SK-N-SH treated with all-trans-retinoic acid at 6 μM for 48 hours (cell line): ENCODE data around the gene RAB31.

Experiments used
- ATAC-seq: fragments of 200-7000 bp; cut with Tn5 transposase; 3 replicates; pipeline ENCODE4 v1.9.1; 2020; ENCODE audit warnings: mild to moderate bottlenecking, moderate library complexity
- ARNTL ChIP-seq: fragments of 450-650 bp; formaldehyde crosslinking; IDR thresholded peaks from 2 replicates; pipeline ENCODE4 v1.5.0; 2020; ENCODE audit warnings: low read depth, mild to moderate bottlenecking, moderate library complexity, borderline replicate concordance
- BACH2 ChIP-seq: fragments of 250-450 bp; sonication (Bioruptor Pico); IDR thresholded peaks from 2 replicates; pipeline ENCODE4 v1.9.0; 2021; ENCODE audit warnings: mild to moderate bottlenecking, borderline replicate concordance
- CREB5 ChIP-seq: fragments of 250-450 bp; sonication (Bioruptor Pico); IDR thresholded peaks from 2 replicates; pipeline ENCODE4 v1.5.1; 2020; ENCODE audit warnings: low read depth, mild to moderate bottlenecking, moderate library complexity
- CSRNP3 ChIP-seq: fragments of 250-450 bp; sonication (Bioruptor Pico); IDR thresholded peaks from 2 replicates; pipeline ENCODE4 v1.5.1; 2021; ENCODE audit warnings: mild to moderate bottlenecking, moderate library complexity
- ESRRG ChIP-seq: fragments of 250-450 bp; sonication (Bioruptor Pico); IDR thresholded peaks from 2 replicates; pipeline ENCODE4 v1.6.1; 2021; ENCODE audit warnings: mild to moderate bottlenecking
- GLIS3 ChIP-seq: fragments of 250-450 bp; sonication (Bioruptor Pico); IDR thresholded peaks from 2 replicates; pipeline ENCODE4 v1.5.0; 2020; ENCODE audit warnings: mild to moderate bottlenecking, moderate library complexity
- ISL1 ChIP-seq: fragments of 250-450 bp; sonication (Bioruptor Pico); IDR thresholded peaks from 2 replicates; pipeline ENCODE4 v2.1.2; 2022; ENCODE audit warnings: mild to moderate bottlenecking, moderate library complexity
- POU6F1 ChIP-seq: fragments of 250-450 bp; sonication (Bioruptor Pico); IDR thresholded peaks from 2 replicates; pipeline ENCODE4 v1.8.0; 2021; ENCODE audit warnings: low read depth, mild to moderate bottlenecking, moderate library complexity, borderline replicate concordance
- PPARA ChIP-seq: fragments of 250-450 bp; sonication (Bioruptor Pico); IDR thresholded peaks from 2 replicates; pipeline ENCODE4 v1.5.0; 2020; ENCODE audit warnings: mild to moderate bottlenecking, borderline replicate concordance
- RARB ChIP-seq: fragments of 250-450 bp; sonication (Bioruptor Pico); IDR thresholded peaks from 2 replicates; pipeline ENCODE4 v1.8.0; 2021; ENCODE audit warnings: mild to moderate bottlenecking, moderate library complexity
- SNAI2 ChIP-seq: fragments of 250-450 bp; sonication (Bioruptor Pico); IDR thresholded peaks from 2 replicates; pipeline ENCODE4 v1.5.0; 2020; ENCODE audit warnings: mild to moderate bottlenecking, moderate library complexity
- TCF4 ChIP-seq: fragments of 250-450 bp; sonication (Bioruptor Pico); IDR thresholded peaks from 2 replicates; pipeline ENCODE4 v1.8.0; 2021; ENCODE audit warnings: mild to moderate bottlenecking, moderate library complexity, borderline replicate concordance
- TOX ChIP-seq: fragments of 250-450 bp; sonication (Bioruptor Pico); IDR thresholded peaks from 2 replicates; pipeline ENCODE4 v1.8.0; 2021; ENCODE audit warnings: mild to moderate bottlenecking, moderate library complexity, borderline replicate concordance
- TSHZ2 ChIP-seq: fragments of 250-450 bp; sonication (Bioruptor Pico); IDR thresholded peaks from 2 replicates; pipeline ENCODE4 v1.5.0; 2020; ENCODE audit warnings: mild to moderate bottlenecking, moderate library complexity
- ZC3H10 ChIP-seq: fragments of 250-450 bp; sonication (Bioruptor Pico); IDR thresholded peaks from 2 replicates; pipeline ENCODE4 v1.5.1; 2021; ENCODE audit warnings: mild to moderate bottlenecking, moderate library complexity
- ZFP3 ChIP-seq: fragments of 250-450 bp; sonication (Bioruptor Pico); IDR thresholded peaks from 2 replicates; pipeline ENCODE4 v1.5.0; 2020; ENCODE audit warnings: mild to moderate bottlenecking, moderate library complexity
- ZNF565 ChIP-seq: fragments of 450-650 bp; formaldehyde crosslinking; conservative IDR thresholded peaks from 2 replicates; pipeline ENCODE4 v1.5.0; 2020; ENCODE audit warnings: low read depth, mild to moderate bottlenecking, moderate library complexity

RAB31 gene

GRCh38 chr18:9782073-9782857, 74.2 kb downstream of the RAB31 start:
- peak; percentile 85 for ATAC-seq
- TF ChIP-seq RARB: no peak
- TF ChIP-seq ISL1 (CRISPR knock-in tag): peak; percentile 62

GRCh38 chr18:9786631-9787030, 78.5 kb downstream of the RAB31 start:
- ATAC-seq: peak; percentile 7; the same call in 1 of the 3 replicates
- TF ChIP-seq CSRNP3 (CRISPR knock-in tag) (no peak), PPARA (no peak), BACH2 (CRISPR knock-in tag) (no peak), POU6F1 (CRISPR knock-in tag) (no peak), RARB (no peak), TSHZ2 (CRISPR knock-in tag) (no peak), TOX (CRISPR knock-in tag) (no peak), ARNTL (CRISPR knock-in tag) (no peak), ESRRG (no peak), ZFP3 (CRISPR knock-in tag) (no peak), TCF4 (CRISPR knock-in tag) (no peak), GLIS3 (CRISPR knock-in tag) (no peak), ISL1 (CRISPR knock-in tag) (no peak), ZC3H10 (CRISPR knock-in tag) (no peak), ZNF565 (CRISPR knock-in tag) (no peak), SNAI2 (no peak), CREB5 (no peak)

DNA sequence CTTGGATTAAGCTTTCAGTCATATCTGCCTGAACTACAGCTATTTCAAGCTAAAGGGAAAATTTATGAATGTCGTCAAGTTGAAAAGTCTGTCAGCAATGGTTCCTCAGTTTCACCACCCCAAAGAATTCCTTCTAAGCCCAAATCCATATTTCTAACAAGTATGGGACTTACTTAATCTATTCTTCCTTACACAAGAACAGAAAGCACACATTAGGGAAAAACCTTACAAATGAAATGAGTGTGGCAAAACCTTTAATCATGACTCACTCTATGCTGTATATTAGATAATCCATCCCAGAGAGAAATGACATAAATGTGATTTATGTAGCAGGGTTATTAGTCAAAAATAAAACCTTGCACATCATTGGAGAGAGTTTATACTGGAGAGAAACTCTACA, 78.9 kb downstream of the RAB31 start:
- ATAC-seq: peak; percentile 33
- TF ChIP-seq ISL1 (CRISPR knock-in tag): 0 out of 2 replicates have a peak, but pooled peaks have one; percentile 7
- no peak for TF ChIP-seq SNAI2

DNA sequence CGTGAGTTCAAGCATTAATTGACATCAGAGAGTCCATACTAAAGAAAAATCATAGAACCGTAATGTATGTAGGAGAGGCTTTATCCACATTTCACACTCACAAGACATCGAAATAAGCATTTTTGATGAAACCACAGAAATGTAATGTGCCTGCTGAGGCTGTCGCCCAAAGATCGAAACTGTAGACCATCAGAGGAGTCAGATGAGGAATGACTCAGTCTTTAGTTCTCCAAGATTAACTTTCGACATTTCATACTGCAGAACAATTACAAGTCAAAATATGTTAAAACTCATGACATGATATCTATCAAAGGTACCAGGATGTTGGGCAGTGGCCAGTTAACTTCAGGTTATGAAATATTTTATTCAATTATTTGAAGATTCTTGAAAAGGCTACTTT, 79.6 kb downstream of the RAB31 start:
- TF ChIP-seq CREB5 (no peak), CSRNP3 (CRISPR knock-in tag) (no peak), ISL1 (CRISPR knock-in tag) (0 out of 2 replicates have a peak, but pooled peaks have one; percentile 49), ESRRG (no peak), TCF4 (CRISPR knock-in tag) (no peak)
- ATAC-seq: peak; percentile 88
